ENCODE results near the gene LRRC73.

DNA sequence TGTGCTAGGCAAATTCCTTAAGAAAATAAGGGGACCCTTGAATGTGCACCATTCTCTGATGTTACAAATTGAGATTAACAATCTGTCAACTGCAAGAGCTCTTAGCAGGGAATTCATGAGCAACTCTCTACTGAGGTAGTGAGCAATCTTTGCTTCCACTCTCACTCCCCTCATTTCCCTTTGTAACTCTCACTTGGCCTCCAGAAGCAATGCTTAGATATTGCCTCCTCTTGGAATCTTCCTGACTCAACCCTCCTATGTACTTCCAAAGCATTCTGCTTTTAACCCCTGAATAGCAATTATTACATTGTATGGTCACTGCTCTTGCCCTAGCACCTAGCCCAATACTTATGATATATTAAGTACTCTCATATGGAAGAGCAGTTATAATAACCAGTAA lies 49.2 kb upstream of the LRRC73 start:
- TF ChIP-seq NR2C2 (CRISPR knock-in tag; IDR thresholded peaks at IDR 0.05): no peak
- TF ChIP-seq, protein P1, sequence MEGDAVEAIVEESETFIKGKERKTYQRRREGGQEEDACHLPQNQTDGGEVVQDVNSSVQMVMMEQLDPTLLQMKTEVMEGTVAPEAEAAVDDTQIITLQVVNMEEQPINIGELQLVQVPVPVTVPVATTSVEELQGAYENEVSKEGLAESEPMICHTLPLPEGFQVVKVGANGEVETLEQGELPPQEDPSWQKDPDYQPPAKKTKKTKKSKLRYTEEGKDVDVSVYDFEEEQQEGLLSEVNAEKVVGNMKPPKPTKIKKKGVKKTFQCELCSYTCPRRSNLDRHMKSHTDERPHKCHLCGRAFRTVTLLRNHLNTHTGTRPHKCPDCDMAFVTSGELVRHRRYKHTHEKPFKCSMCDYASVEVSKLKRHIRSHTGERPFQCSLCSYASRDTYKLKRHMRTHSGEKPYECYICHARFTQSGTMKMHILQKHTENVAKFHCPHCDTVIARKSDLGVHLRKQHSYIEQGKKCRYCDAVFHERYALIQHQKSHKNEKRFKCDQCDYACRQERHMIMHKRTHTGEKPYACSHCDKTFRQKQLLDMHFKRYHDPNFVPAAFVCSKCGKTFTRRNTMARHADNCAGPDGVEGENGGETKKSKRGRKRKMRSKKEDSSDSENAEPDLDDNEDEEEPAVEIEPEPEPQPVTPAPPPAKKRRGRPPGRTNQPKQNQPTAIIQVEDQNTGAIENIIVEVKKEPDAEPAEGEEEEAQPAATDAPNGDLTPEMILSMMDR (IDR thresholded peaks at IDR 0.05): no peak
- no peak for TF ChIP-seq TP53 (CRISPR knock-in tag; IDR thresholded peaks at IDR 0.05)
- TF ChIP-seq, protein P2, sequence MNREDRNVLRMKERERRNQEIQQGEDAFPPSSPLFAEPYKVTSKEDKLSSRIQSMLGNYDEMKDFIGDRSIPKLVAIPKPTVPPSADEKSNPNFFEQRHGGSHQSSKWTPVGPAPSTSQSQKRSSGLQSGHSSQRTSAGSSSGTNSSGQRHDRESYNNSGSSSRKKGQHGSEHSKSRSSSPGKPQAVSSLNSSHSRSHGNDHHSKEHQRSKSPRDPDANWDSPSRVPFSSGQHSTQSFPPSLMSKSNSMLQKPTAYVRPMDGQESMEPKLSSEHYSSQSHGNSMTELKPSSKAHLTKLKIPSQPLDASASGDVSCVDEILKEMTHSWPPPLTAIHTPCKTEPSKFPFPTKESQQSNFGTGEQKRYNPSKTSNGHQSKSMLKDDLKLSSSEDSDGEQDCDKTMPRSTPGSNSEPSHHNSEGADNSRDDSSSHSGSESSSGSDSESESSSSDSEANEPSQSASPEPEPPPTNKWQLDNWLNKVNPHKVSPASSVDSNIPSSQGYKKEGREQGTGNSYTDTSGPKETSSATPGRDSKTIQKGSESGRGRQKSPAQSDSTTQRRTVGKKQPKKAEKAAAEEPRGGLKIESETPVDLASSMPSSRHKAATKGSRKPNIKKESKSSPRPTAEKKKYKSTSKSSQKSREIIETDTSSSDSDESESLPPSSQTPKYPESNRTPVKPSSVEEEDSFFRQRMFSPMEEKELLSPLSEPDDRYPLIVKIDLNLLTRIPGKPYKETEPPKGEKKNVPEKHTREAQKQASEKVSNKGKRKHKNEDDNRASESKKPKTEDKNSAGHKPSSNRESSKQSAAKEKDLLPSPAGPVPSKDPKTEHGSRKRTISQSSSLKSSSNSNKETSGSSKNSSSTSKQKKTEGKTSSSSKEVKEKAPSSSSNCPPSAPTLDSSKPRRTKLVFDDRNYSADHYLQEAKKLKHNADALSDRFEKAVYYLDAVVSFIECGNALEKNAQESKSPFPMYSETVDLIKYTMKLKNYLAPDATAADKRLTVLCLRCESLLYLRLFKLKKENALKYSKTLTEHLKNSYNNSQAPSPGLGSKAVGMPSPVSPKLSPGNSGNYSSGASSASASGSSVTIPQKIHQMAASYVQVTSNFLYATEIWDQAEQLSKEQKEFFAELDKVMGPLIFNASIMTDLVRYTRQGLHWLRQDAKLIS (CRISPR knock-in tag; IDR thresholded peaks at IDR 0.05; ENCODE audit: borderline replicate concordance): no peak
- TF ChIP-seq CREB1 (CRISPR knock-in tag; IDR thresholded peaks at IDR 0.05): no peak
